A549 (cell line): ENCODE data around the gene INPP5K. TPM values are rescaled to one million over a fixed set of nuclear protein-coding genes. Genes with fewer than 3 reads are reported as not detected.
"Not testable (repeated sequence)": the region's sequence is repeated elsewhere in the genome, so short reads cannot be mapped to it uniquely, and the experiment has no call there.

Experiments used
- ATAC-seq, 2 experiments: fragments of 200-7000 bp in 1 of 2; fragments of >200 bp in 1 of 2; cut with Nextera tagmentation in 1 of 2; cut with Tn5 transposase in 1 of 2; 3 replicates each; pipeline versions ENCODE4 v1.8.0 to v1.9.1; 2018 to 2020; ENCODE audit warnings: mild to moderate bottlenecking in 1 of 2, moderate library complexity in 1 of 2
- CTCF ChIA-PET: fragments of 300-600 bp; sonication (Branson Sonifier 250); formaldehyde crosslinking; extraction: SDS; loops from one replicate; lab custom pipeline; 2021; ENCODE audit warnings: antibody characterized with exemption, inconsistent platforms; lab: Yijun Ruan, JAX
- POLR2A ChIA-PET: fragments of 350-600 bp; formaldehyde crosslinking; extraction: SDS; loops from one replicate; lab custom pipeline; 2021; ENCODE audit warnings: antibody characterized with exemption, inconsistent platforms; lab: Yijun Ruan, JAX
- DNase-seq, 2 experiments: peaks; one replicate each; pipeline versions ENCODE4 v3.0.0 to v3.0.0-alpha.2; 2011 to 2016; ENCODE audit warnings: low read depth in 1 of 2, low spot score in 1 of 2
- FAIRE-seq: peaks from 2 replicates; lab custom pipeline; 2011; peaks lifted over from hg19 to GRCh38; lab: Jason Lieb, UNC
- H3K27ac ChIP-seq, 2 experiments: fragments of >200 bp; sonication (Bioruptor Twin); formaldehyde crosslinking; 3 replicates each; pipeline ENCODE4 v1.5.1; 2016 to 2017
- H3K4me1 ChIP-seq: fragments of >200 bp; sonication (Bioruptor Twin); formaldehyde crosslinking; 3 replicates; pipeline ENCODE4 v1.6.1; 2016
- H3K4me2 ChIP-seq: fragments of >200 bp; sonication (Bioruptor Twin); formaldehyde crosslinking; 3 replicates; pipeline ENCODE4 v1.6.1; 2016
- H3K4me3 ChIP-seq: fragments of >200 bp; sonication (Bioruptor Twin); formaldehyde crosslinking; 3 replicates; pipeline ENCODE4 v1.5.1; 2016
- H3K9me3 ChIP-seq: fragments of >200 bp; sonication (Bioruptor Twin); formaldehyde crosslinking; 3 replicates; pipeline ENCODE4 v1.6.1; 2016
- BHLHE40 ChIP-seq: IDR thresholded peaks from 2 replicates; pipeline ENCODE4 v1.6.1; 2012; ENCODE audit warnings: low read depth, low read length, inconsistent platforms
- CBX8 ChIP-seq: fragments of 200-600 bp; sonication (generic); IDR thresholded peaks from 2 replicates; pipeline ENCODE4 v1.6.1; 2016
- EHF ChIP-seq: fragments of 250-450 bp; sonication (Bioruptor Pico); IDR thresholded peaks from 2 replicates; pipeline ENCODE4 v1.5.0; 2020; ENCODE audit warnings: mild to moderate bottlenecking
- KDM1A ChIP-seq: fragments of 200-600 bp; sonication (generic); IDR thresholded peaks from 2 replicates; pipeline ENCODE4 v1.6.1; 2016; ENCODE audit warnings: low read depth, mild to moderate bottlenecking
- NFE2L2 ChIP-seq: fragments of 150-350 bp; conservative IDR thresholded peaks from 2 replicates; pipeline ENCODE4 v1.6.1; 2014; ENCODE audit warnings: low read length
- PHF8 ChIP-seq: fragments of 200-600 bp; sonication (generic); IDR thresholded peaks from 2 replicates; pipeline ENCODE4 v1.6.1; 2016; ENCODE audit warnings: low read depth, mild to moderate bottlenecking, antibody characterized with exemption, moderate library complexity, borderline replicate concordance
- RAD21 ChIP-seq, 2 experiments: fragments of >200 bp in 1 of 2; sonication (Bioruptor Twin) in 1 of 2; formaldehyde crosslinking in 1 of 2; IDR thresholded peaks in 1 of 2; conservative IDR thresholded peaks in 1 of 2; 2 replicates in 1 of 2; 3 replicates in 1 of 2; pipeline ENCODE4 v1.6.1; 2012 to 2018; ENCODE audit warnings: inconsistent platforms in 1 of 2
- SMC3 ChIP-seq: fragments of >200 bp; sonication (Bioruptor Twin); formaldehyde crosslinking; IDR thresholded peaks from 3 replicates; pipeline ENCODE4 v1.6.1; 2018; ENCODE audit warnings: inconsistent platforms
- ZFP36 ChIP-seq: fragments of 450-650 bp; IDR thresholded peaks from 2 replicates; pipeline ENCODE4 v1.6.1; 2014; ENCODE audit warnings: borderline replicate concordance; ENCODE audit not compliant: partially characterized antibody
- WGBS: methylation state at CpG from one replicate; pipeline ENCODE4 v1.1.6; 2017; ENCODE audit errors: missing lambda C conversion rate; 5-methylcytosine and 5-hydroxymethylcytosine counted together
- polyA plus RNA-seq, 4 experiments: library from polyadenylated mRNA; depleted of rRNA in 3 of 4; stranded (reverse); fragments of >200 nt; fragmentation: RNase III in 1 of 4; extraction: RNeasy Plus Mini Kit Qiagen cat#74134 plus additional on column Dnase treatment in 1 of 4; gene quantifications; 2 replicates in 3 of 4; 3 replicates in 1 of 4; pipeline ENCODE4 v1.2.3, GENCODE V29; 2011 to 2017
- TF ChIP-seq, protein P1 (sequence below): fragments of 200-600 bp; sonication (generic); IDR thresholded peaks from 2 replicates; pipeline ENCODE4 v1.6.1; 2016; ENCODE audit warnings: antibody characterized with exemption, mild to moderate bottlenecking, moderate library complexity
- TF ChIP-seq, protein P2 (sequence below): fragments of 250-450 bp; sonication (Bioruptor Pico); IDR thresholded peaks from 2 replicates; pipeline ENCODE4 v1.5.0; 2021; ENCODE audit warnings: mild to moderate bottlenecking, moderate library complexity, borderline replicate concordance

Gene INPP5K
- polyA plus RNA-seq, 2 of the 4 experiments (the other 2 are of a cell fraction): 24.3 to 30.8 TPM

DNA sequence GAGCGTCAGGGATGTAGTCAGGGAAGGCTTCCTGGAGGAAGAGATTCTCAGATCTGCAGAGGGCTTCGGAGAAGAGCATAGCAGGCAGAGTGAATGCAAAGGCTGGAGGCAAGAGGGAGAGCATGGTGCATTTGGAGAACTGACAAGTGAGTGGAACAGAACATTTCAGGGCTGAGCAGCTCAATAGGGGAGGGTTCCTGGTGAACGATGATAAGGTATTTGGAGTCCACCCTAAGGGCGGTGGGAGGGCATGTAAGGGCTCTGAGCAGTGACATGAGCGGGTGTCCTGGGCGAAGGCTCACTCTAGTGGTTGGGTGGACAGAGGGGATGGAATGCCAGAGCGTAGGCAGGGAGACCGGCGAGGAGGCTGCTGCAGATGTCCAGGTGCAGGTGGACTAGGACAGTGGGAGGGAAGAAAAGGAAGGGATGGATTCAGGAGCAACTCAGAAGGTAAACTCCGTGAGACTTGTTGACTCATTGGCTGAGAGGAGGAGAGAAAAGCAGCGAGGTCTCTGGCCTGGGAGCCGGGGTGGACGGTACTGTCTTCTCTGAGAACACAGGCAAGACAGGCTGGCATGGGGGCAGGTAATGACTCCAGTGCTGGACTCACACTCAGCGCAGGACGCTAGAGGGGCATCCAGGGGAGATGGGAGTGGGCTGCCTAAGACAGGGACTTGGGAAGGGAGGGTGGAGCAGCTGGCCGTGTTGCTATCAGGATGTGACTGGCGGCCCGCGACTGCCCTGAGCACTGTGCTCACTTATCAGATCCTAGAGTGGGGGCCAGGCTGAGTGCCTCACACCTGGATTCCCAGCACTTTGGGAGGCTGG lies 47.6 kb upstream of the INPP5K start:
- peak in 1 of 2 experiments; percentile 39 for DNase-seq
- ChIA-PET CTCF (interaction anchor here (1.0 to 21.0 kb wide), 7 partner anchors 8 to 85 kb away, joined by 3 to 497 read pairs (median 5); partner anchors contain the start of genes RILP and SLC43A2), POLR2A (no interaction called here)
- TF ChIP-seq NFE2L2 (no peak), ZFP36 (peak; percentile 94), SMC3 (no peak), CBX8 (no peak), RAD21 (conservative IDR thresholded peaks at IDR 0.05 in 1 of 2, IDR thresholded peaks at IDR 0.05 in 1 of 2) (no peak)
- TF ChIP-seq, protein P1, sequence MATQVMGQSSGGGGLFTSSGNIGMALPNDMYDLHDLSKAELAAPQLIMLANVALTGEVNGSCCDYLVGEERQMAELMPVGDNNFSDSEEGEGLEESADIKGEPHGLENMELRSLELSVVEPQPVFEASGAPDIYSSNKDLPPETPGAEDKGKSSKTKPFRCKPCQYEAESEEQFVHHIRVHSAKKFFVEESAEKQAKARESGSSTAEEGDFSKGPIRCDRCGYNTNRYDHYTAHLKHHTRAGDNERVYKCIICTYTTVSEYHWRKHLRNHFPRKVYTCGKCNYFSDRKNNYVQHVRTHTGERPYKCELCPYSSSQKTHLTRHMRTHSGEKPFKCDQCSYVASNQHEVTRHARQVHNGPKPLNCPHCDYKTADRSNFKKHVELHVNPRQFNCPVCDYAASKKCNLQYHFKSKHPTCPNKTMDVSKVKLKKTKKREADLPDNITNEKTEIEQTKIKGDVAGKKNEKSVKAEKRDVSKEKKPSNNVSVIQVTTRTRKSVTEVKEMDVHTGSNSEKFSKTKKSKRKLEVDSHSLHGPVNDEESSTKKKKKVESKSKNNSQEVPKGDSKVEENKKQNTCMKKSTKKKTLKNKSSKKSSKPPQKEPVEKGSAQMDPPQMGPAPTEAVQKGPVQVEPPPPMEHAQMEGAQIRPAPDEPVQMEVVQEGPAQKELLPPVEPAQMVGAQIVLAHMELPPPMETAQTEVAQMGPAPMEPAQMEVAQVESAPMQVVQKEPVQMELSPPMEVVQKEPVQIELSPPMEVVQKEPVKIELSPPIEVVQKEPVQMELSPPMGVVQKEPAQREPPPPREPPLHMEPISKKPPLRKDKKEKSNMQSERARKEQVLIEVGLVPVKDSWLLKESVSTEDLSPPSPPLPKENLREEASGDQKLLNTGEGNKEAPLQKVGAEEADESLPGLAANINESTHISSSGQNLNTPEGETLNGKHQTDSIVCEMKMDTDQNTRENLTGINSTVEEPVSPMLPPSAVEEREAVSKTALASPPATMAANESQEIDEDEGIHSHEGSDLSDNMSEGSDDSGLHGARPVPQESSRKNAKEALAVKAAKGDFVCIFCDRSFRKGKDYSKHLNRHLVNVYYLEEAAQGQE: no peak
- TF ChIP-seq, protein P2, sequence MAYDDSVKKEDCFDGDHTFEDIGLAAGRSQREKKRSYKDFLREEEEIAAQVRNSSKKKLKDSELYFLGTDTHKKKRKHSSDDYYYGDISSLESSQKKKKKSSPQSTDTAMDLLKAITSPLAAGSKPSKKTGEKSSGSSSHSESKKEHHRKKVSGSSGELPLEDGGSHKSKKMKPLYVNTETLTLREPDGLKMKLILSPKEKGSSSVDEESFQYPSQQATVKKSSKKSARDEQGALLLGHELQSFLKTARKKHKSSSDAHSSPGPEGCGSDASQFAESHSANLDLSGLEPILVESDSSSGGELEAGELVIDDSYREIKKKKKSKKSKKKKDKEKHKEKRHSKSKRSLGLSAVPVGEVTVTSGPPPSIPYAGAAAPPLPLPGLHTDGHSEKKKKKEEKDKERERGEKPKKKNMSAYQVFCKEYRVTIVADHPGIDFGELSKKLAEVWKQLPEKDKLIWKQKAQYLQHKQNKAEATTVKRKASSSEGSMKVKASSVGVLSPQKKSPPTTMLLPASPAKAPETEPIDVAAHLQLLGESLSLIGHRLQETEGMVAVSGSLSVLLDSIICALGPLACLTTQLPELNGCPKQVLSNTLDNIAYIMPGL (CRISPR knock-in tag): no peak
- ATAC-seq: peak; percentile 2 to 31; a peak in 3 of 6 replicates
- Histone ChIP-seq H3K9me3 (no peaks in the 10 kb centered on the region), H3K4me1 (peaks cover 16% of the 10 kb centered on the region; the same call in 2 of the 3 replicates), H3K27ac (no peak overlapping the region), H3K4me2 (peak overlapping the region; percentile 86; the same call in 2 of the 3 replicates), H3K4me3 (no peak overlapping the region)
- no peak for FAIRE-seq
- 58% methylated on average over 19 of the region's 19 CpGs for WGBS

DNA sequence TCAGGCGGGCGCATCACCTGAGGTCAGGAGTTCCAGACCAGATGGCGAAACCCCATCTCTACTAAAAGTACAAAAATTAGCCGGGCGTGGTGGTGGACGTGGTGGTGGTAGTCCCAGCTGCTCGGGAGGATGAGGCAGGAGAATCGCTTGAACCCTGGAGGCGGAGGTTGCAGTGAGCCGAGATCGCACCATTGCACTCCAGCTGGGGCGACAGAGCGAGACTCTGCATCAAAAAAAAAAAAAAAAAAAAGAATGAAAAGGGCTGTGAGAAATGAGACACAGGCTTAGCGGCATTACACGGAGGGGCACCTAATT lies 47.0 kb upstream of the INPP5K start:
- peaks cover 16% of the 10 kb centered on the region; the same call in 2 of the 3 replicates for H3K4me1 ChIP-seq
- H3K4me3 ChIP-seq: peak overlapping the region; percentile 91
- ChIA-PET CTCF (interaction anchor here (1.2 to 21.0 kb wide), 5 partner anchors 9 to 85 kb away, joined by 3 to 497 read pairs (median 12); partner anchors contain the start of genes RILP and SLC43A2), POLR2A (interaction anchor here (1.5 kb wide), 1 partner anchor 65 kb away, joined by 9 read pairs; the partner anchor contains the start of gene SLC43A2)
- DNase-seq, FAIRE-seq, ATAC-seq, H3K9me3 ChIP-seq: not testable (repeated sequence)
- H3K27ac ChIP-seq: peak overlapping the region; percentile 94 to 97
- WGBS: 46% methylated on average over 15 of the region's 15 CpGs
- peak overlapping the region; percentile 86 for H3K4me2 ChIP-seq

DNA sequence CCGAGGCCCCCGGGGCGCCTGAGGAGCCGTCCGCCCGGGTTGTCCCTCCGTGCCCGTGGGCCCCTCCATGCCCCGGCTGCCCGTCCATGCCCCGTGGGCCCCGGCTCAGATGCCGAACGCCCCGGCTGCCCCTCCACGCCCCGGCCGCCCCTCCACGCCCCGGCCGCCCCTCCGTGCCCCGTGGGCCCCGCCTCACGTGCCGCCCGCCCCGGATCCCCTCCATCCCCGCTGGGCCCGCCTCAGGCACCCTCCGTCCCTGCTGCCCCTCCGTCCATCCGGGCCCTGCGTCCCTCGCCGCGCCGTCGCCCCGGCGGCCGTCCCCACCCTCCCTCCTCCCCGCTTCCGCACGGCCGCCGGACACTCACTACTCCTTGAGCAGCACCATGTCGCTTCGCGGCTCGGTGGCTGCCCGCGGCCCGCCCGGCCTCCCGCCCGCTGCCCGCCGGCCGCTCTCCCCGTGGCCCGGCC lies 45.8 kb upstream of the INPP5K start:
- FAIRE-seq: no peak
- ATAC-seq: peak; percentile 9 to 63
- DNase-seq: peak in 1 of 2 experiments; percentile 38
- ChIA-PET CTCF (interaction anchor here (0.6 to 21.0 kb wide), 10 partner anchors 10 to 119 kb away, joined by 3 to 497 read pairs (median 5); partner anchors contain the start of genes RILP and SLC43A2), POLR2A (interaction anchor here (0.6 to 1.7 kb wide), 9 partner anchors 9 to 288 kb away, joined by 3 to 9 read pairs (median 5); partner anchors contain the start of genes INPP5K and SLC43A2)
- WGBS: no CpG with 5 or more reads among the region's 62 CpGs
- Histone ChIP-seq H3K4me3 (peak overlapping the region; percentile 91), H3K27ac (peak overlapping the region; percentile 94 to 97), H3K4me2 (peak overlapping the region; percentile 86), H3K4me1 (peaks cover 16% of the 10 kb centered on the region; the same call in 2 of the 3 replicates), H3K9me3 (no peaks in the 10 kb centered on the region)
- peak; percentile 43; the same call in 1 of the 2 replicates for TF ChIP-seq BHLHE40
- TF ChIP-seq PHF8: peak; percentile 42; the same call in 1 of the 2 replicates
- no peak for TF ChIP-seq KDM1A
- no peak for TF ChIP-seq EHF (CRISPR knock-in tag)
